GM18520 (cell line): ENCODE measurements around the gene TANGO6.
"Not testable (repeated sequence)": the region's sequence is repeated elsewhere in the genome, so short reads cannot be mapped to it uniquely, and the experiment has no call there.

ENCODE experiments used
- ATAC-seq: cut with Tn5 transposase; IDR thresholded peaks from one replicate; pipeline ENCODE4 v1.9.1; 2021; ENCODE audit not compliant: unreplicated experiment

Gene TANGO6

GRCh38 chr16:68960910-68961309 is 117.6 kb downstream of the TANGO6 start:
- no peak for ATAC-seq

GRCh38 chr16:68961778-68962402 is 118.6 kb downstream of the TANGO6 start:
- ATAC-seq: no peak

- no peak for ATAC-seq
Observed at GRCh38 chr16:68969338-68969737, 126.0 kb downstream of the TANGO6 start.

- no peak for ATAC-seq
Observed at GRCh38 chr16:68972013-68972412, 128.7 kb downstream of the TANGO6 start.

- ATAC-seq: no peak
Observed at GRCh38 chr16:68972720-68973119, 129.4 kb downstream of the TANGO6 start.

- no peak for ATAC-seq
Observed at GRCh38 chr16:68973611-68974120, 130.3 kb downstream of the TANGO6 start.

GRCh38 chr16:68978303-68978954 is 135.1 kb downstream of the TANGO6 start:
- ATAC-seq: no peak

GRCh38 chr16:68980695-68981315 is 137.5 kb downstream of the TANGO6 start:
- ATAC-seq: no peak

- no peak for ATAC-seq
Observed at GRCh38 chr16:68981971-68982370, 138.6 kb downstream of the TANGO6 start.

GRCh38 chr16:68984467-68984866 is 141.1 kb downstream of the TANGO6 start:
- ATAC-seq: no peak

GRCh38 chr16:68985268-68985667 is 141.9 kb downstream of the TANGO6 start:
- no peak for ATAC-seq

- ATAC-seq: no peak
Observed at GRCh38 chr16:68985855-68986254, 142.5 kb downstream of the TANGO6 start.

- no peak for ATAC-seq
Observed at GRCh38 chr16:68987734-68988457, 144.6 kb downstream of the TANGO6 start.

- not testable (repeated sequence) for ATAC-seq
Observed at GRCh38 chr16:68990172-68990845, 147.0 kb downstream of the TANGO6 start.

GRCh38 chr16:68991075-68991474 is 147.7 kb downstream of the TANGO6 start:
- ATAC-seq: no peak

GRCh38 chr16:68992521-68992920 is 149.2 kb downstream of the TANGO6 start:
- no peak for ATAC-seq

GRCh38 chr16:68993456-68993855 is 150.1 kb downstream of the TANGO6 start:
- no peak for ATAC-seq

- ATAC-seq: no peak
Observed at GRCh38 chr16:68993885-68994284, 150.6 kb downstream of the TANGO6 start.

GRCh38 chr16:68994324-68994723 is 151.0 kb downstream of the TANGO6 start:
- no peak for ATAC-seq

GRCh38 chr16:68995011-68995504 is 151.7 kb downstream of the TANGO6 start:
- ATAC-seq: no peak

- ATAC-seq: no peak
Observed at GRCh38 chr16:68997564-68997963, 154.2 kb downstream of the TANGO6 start.
